ENCODE data around the gene DIAPH3.

DNA sequence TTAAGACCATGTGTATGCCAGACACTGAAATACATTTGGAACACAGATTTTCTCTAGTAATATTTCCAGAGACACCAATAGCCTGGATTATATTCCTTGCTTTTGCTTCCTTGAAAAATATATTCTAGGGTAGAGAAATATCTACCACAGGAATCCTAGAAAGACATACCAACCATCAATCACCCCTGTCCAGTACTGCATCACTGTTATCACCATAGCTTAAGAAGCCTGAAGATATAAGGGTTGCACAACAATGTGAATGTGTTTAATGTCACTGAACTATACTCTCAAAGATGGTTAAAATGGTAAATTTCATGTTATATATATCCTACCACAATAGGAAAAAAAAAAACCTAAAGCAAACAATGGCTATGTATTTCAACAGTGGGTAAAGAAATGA lies 163.6 kb downstream of the DIAPH3 start:
- no peak for TF ChIP-seq POLR2A (IDR thresholded peaks at IDR 0.05)
- TF ChIP-seq, protein P1, sequence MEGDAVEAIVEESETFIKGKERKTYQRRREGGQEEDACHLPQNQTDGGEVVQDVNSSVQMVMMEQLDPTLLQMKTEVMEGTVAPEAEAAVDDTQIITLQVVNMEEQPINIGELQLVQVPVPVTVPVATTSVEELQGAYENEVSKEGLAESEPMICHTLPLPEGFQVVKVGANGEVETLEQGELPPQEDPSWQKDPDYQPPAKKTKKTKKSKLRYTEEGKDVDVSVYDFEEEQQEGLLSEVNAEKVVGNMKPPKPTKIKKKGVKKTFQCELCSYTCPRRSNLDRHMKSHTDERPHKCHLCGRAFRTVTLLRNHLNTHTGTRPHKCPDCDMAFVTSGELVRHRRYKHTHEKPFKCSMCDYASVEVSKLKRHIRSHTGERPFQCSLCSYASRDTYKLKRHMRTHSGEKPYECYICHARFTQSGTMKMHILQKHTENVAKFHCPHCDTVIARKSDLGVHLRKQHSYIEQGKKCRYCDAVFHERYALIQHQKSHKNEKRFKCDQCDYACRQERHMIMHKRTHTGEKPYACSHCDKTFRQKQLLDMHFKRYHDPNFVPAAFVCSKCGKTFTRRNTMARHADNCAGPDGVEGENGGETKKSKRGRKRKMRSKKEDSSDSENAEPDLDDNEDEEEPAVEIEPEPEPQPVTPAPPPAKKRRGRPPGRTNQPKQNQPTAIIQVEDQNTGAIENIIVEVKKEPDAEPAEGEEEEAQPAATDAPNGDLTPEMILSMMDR (IDR thresholded peaks at IDR 0.05) = no peak
